HG02970 (cell line): ENCODE results near the gene NEDD9.

Experiments
- ATAC-seq: cut with Tn5 transposase; IDR thresholded peaks from one replicate; pipeline ENCODE4 v1.9.1; 2021; ENCODE audit warnings: mild to moderate bottlenecking, moderate library complexity, moderate number of reproducible peaks; ENCODE audit not compliant: unreplicated experiment, low FRiP score

The NEDD9 gene, protein sequence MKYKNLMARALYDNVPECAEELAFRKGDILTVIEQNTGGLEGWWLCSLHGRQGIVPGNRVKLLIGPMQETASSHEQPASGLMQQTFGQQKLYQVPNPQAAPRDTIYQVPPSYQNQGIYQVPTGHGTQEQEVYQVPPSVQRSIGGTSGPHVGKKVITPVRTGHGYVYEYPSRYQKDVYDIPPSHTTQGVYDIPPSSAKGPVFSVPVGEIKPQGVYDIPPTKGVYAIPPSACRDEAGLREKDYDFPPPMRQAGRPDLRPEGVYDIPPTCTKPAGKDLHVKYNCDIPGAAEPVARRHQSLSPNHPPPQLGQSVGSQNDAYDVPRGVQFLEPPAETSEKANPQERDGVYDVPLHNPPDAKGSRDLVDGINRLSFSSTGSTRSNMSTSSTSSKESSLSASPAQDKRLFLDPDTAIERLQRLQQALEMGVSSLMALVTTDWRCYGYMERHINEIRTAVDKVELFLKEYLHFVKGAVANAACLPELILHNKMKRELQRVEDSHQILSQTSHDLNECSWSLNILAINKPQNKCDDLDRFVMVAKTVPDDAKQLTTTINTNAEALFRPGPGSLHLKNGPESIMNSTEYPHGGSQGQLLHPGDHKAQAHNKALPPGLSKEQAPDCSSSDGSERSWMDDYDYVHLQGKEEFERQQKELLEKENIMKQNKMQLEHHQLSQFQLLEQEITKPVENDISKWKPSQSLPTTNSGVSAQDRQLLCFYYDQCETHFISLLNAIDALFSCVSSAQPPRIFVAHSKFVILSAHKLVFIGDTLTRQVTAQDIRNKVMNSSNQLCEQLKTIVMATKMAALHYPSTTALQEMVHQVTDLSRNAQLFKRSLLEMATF

GRCh38 chr6:11232193-11232769, at the start of gene NEDD9:
TSS of gene NEDD9 (minus strand) at chr6:11232668. CDS start at chr6:11232515, 153 bp downstream.
- peak; percentile 97 for ATAC-seq

- no peak for ATAC-seq
These were observed 49.8 kb upstream of the NEDD9 start for GRCh38 chr6:11282245-11282644.

GRCh38 chr6:11280394-11280793, 47.9 kb upstream of the NEDD9 start:
- no peak for ATAC-seq

GRCh38 chr6:11279284-11279689, 46.8 kb upstream of the NEDD9 start:
- no peak for ATAC-seq

DNA sequence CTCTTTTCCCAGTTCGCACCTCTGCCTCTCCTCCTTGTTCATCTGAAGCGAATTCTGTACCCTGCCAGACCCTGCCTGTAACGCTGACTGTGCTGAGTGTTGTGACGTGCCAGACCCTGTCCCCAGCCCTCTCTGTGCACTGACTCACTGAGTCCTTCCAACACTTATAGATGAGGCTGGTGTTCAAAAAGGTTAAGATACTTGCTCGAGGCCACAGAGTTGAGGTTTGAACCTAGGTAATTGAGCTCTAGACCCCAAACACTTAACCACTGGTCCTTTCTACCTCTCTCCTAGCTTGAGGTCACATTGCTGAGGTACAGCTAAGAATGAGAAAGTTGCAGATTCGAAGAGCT, 45.7 kb upstream of the NEDD9 start:
- no peak for ATAC-seq

DNA sequence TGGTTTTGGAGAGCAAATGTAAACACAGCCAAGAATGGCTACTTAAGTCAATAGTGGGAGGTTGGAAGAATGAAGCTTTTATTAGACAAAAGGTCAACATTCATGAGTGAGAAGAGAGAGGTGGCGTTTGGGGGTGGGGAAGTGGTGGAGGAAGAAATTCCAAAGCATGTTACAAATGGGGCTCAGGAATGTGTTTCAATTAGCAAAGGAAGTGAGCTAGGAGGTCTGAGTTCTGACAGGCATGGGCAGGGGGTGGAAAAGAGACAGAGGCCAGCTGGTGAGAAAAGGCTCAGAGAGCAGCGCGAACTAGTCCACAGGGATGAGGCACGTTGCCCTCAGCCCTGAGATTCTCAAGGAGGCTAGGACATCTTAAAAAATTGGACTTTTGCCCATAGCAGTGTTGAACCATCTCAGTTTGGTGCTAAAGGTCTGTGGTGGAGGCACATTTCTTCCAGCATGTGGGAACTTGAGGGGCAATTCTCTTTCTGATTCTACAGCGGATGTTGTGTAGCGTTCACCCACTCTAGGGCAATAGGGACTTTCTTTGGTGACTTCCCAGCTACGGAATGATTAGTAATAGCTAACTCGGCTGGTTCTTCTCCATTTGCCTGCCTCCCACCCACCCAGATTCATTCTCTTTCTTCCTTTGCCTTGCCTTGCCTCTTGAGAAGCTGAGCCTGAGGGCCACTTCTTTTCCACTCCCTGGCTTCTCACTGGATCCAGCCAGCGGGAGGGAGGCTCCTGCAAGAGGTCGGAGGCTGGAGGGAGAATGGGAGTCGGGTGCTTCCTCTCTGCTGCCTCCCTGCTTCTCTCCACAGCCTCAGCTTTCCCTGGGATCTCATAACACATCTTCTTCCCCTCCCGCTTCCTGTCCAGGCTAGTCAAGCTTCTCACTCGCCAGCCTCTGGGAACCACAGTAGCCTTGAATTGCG, 45.1 kb upstream of the NEDD9 start:
- no peak for ATAC-seq

GRCh38 chr6:11276911-11277274, 44.4 kb upstream of the NEDD9 start:
- ATAC-seq, result no peak

- ATAC-seq, result no peak
These were observed 43.8 kb upstream of the NEDD9 start for GRCh38 chr6:11276228-11276627.

- peak; percentile 83 for ATAC-seq
These were observed 43.1 kb upstream of the NEDD9 start for GRCh38 chr6:11275598-11275997.

DNA sequence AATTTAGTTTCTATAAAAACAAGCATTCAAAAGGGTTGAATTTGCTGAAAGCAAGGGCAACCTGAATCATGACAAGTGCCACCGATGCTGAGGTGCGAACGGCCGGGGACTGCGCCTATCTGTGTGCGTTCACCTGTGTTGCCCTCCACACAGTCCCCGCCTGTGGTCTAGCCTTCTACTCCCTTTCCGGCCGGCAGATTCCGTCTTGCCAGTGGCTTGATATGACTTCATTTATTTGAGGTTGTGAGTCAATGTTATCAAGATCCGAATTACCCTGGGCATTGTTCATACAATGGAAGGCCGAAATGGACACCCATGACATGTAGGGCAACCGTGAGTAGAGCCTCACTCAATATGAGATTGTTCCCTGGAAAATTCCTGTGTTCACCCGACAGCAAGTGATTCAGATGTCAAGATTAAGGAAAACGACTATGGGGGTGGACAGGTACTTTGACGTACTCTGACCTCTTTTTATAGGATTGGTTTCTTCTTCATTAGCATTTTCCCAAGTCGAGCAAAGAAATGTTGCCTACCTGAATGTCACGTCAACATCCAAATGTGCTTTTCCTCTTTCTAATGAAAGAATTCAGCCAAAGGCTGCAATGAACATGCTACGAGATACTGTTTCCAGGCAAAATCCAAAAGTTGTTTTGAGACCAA, 41.1 kb upstream of the NEDD9 start:
- ATAC-seq, result no peak

DNA sequence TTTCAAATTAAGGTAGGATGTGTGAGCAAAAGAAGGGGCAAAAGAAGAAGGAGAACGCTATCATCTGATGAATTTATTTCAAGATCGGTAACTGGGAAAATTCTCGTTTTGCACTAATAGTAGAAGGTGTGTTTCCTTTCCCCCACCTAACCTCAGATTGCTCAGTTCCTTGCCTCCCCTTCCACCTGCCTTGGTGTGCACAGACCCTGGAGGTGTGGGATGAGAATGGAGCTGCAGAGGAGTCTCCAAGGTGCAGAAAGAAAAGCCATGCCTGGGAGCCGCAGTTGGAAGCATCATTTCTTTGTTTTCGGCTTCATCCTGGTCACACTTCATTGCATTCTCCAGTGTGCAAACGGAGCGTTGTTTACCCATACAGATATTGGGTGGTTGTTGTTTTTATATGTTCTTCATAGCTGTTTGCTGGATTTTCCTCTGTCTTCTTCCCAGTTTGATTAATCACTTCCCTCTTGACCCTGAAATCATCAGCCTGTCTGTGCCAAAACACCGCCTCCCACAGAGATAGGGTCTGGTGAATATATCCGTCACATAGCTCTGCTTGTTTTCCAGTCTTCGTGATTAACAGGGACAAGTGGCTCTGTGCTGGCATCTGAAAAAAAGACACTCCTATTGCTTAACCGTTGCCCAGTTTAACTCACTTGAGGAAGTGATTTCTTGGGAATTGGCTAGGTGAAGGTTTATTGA, 40.2 kb upstream of the NEDD9 start:
- no peak for ATAC-seq

DNA sequence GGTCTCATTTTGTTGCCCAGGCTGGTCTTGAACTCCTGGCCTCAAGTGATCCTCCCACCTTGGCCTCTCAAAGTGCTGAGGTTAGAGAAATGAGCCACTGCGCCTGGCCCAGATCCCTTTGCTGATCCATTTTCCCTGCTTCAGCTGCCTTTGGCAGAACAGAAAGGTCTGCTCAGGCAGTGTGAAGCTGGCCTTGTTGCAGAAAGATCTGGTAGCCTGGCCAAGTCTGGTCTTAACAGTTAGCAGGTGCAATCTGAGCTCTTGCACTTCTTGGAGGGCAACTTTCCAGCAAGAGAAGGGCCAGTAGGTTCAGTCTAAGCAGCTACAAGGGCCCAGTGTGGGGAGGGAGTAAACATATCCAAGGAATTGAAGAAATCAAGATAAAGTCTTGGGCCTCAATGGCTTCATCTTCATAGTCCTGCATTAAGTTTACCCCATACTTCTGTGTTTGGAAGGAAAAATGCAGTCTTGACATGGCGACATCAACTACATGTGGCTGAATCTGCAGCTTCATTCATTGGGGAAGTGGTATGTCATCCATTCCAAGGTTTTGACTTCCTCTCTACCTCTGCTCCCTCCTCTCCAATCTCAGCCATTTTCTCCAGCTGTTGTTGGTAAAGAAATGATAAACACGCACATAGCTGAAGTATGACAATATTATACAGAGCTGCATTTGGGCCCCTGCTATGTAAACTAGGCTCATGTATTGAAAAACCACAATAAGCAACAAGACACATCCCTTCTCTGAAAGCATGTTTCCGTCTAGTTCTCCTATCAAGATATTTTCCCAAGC, 39.0 kb upstream of the NEDD9 start:
- ATAC-seq, result no peak

- no peak for ATAC-seq
These were observed 37.9 kb upstream of the NEDD9 start for GRCh38 chr6:11270030-11271027.

DNA sequence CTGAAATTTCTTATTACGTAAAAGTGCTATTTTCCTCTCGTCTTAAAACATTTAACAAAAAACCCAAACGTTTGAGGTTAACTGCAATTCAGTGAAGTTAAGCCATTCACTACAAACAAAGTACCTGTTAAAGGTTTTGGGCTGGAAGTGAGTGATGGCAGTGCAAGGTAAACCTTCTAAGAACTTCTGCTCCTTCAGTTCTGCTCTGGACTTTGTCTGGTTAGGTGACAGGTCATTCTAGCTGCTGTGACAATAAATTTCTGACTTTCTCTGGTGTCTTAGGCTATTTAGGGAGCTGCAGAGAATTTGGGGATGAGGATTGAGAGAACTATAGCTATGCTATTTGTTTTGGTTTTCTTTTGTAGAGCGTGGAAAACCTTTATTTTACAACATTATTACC, 36.5 kb upstream of the NEDD9 start:
- no peak for ATAC-seq

DNA sequence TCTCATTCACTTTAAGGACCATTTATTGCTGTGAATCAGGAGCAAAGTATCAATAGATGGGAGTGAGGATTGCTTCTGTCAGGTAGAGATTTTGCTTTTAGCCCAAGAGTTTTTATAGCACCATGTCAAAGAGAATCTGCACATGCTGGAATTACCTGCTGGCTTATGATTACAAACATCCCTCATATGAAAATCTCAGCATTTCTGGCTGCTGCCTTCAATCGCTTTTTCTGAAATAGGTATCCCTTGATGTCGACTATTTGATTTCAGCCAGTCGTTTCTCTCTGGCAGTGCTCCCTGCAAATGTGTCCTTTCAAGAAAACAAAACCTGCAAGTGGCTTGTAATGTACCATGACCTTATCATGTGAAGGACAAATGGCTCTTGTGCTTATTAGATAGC, 34.5 kb upstream of the NEDD9 start:
- no peak for ATAC-seq

GRCh38 chr6:11265932-11266331, 33.5 kb upstream of the NEDD9 start:
- ATAC-seq, result no peak

DNA sequence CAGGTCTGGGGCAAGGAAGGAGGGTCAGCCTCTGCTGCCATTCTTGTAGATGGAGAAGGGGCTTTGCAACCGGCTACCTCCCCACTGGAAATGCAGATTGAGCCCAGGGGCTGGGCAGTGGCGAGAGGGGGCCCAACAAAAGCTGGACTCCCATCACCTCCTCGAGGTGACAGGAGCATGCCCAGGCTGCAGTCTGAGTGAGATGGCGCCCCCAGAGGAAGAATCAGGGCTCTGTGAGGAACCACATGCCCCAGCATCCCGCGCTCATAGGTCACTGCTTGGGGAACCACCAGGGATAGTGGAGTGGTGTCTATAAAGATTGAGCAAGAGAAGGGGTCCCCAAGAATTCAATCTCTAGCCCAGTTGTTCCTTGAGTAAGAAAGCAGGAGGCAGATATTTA, 31.6 kb upstream of the NEDD9 start:
- no peak for ATAC-seq
